GM19395 (cell line): Measurements from ENCODE around the gene CD248.
A peak's percentile ranks its signal among the peaks of the same experiment; 100 is the strongest.
"Not testable (repeated sequence)": the region's sequence is repeated elsewhere in the genome, so short reads cannot be mapped to it uniquely, and the experiment has no call there.

ENCODE experiments used
- ATAC-seq: cut with Tn5 transposase; IDR thresholded peaks from one replicate; pipeline ENCODE4 v1.9.1; 2021; ENCODE audit warnings: mild to moderate bottlenecking, moderate library complexity; ENCODE audit not compliant: unreplicated experiment

CD248 gene

DNA sequence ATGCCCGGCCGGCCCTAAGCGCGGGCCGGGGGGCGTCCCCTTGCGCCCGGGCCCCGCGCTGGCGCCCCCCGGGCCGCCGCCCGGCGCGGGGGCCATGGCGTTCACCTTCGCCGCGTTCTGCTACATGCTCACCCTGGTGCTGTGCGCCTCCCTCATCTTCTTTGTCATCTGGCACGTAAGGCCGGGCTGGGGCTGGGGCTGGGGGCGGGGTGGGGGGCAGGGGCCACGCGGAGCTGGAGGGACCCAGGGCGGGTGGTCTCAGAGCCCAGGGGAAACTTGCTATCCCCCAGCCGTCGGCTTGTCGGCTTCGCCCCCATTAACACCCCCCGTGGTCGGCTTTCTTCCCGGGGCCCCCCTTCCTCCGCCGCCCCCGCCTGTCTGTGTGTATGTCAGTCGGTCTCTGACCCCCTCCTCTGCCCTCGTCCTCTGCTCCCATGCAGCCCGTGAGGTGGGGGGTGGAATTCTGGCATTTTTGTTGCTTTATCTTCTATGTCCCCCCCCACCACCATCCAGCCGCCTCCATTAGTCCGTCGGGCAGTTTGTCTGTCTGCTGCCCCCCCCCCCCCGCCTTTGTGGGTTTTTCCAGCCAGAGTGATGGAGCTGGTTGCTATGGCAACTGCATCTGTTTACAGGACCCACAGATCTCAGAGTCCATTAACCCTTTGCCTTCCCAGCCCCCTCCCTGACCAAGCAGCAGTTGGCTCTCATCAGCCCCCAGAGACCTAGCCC is 38.3 kb downstream of the CD248 start:
- ATAC-seq, result no peak

DNA sequence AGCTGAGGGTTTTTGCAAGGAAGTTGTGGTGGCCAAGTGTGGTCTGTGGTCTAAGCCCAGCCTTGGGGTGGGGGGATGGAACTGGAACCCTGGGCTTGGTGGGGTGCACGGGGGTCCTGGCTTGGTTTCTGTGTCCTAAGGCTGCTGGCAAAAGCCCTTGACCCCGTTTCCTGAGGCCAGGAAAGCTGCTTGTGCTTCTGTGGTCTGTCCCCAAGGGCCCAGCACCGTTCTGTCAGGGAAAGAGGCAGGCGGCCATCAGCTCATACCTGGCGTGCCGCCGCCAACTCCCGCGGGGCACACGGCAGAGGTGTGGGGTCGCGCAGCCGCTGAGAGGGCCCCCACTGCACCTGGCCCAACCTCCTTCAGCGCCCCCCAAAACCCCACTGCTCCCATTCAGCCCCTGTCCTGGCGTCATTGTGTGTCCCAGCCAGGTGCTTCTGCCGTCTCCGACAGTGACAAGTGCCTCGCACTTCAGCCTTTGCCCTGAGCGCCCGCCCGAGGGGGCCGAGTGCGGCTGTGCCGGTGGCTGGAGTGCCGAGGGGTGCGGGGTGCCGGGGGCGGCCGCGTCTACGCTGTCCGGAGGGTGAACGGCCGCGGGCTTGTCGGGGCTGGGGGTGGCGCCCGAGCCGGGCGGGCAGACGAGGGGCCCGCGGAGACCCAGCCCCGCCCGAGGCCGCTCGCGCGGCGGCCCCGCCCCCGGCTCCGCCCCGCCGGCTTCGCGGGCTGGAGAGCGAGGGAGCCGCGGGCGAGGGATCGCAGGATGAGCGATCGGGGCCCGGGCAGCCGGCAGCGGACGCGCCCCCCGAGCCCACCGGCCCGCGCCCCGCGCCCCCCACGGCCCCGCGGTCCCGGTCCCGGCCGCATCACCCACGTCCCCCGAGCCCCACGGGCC is 39.1 kb downstream of the CD248 start, which contains the start of gene CNIH2:
Gene CNIH2, plus strand, starts transcription at position 705 of the 892 bp plus-strand sequence. CDS start 282 bp downstream, outside the sequence.
- no peak for ATAC-seq

GRCh38 chr11:66277064-66277463 is 39.8 kb downstream of the CD248 start:
- ATAC-seq, result not testable (repeated sequence)

DNA sequence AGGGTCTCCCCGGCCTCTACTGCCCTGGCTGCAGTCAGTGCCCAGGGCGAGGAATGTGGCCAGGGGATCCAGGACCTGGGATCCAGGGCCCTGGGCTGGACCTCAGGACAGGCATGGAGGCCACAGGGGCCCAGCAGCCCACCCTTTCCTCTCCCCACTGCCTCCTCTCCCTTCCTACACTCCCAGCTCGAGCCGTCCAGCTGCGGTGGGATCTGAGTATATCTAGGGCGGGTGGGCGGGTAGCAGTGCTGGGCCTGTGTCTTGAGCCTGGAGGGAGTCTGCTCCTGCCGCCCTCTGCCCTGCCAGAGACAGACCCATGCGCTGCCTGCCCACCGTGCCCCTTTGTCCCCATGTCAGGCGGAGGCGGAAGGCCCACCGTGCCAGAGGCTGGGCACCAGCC is 40.2 kb downstream of the CD248 start:
- not testable (repeated sequence) for ATAC-seq

- no peak for ATAC-seq
Measured at GRCh38 chr11:66275984-66276612, 40.7 kb downstream of the CD248 start.

DNA sequence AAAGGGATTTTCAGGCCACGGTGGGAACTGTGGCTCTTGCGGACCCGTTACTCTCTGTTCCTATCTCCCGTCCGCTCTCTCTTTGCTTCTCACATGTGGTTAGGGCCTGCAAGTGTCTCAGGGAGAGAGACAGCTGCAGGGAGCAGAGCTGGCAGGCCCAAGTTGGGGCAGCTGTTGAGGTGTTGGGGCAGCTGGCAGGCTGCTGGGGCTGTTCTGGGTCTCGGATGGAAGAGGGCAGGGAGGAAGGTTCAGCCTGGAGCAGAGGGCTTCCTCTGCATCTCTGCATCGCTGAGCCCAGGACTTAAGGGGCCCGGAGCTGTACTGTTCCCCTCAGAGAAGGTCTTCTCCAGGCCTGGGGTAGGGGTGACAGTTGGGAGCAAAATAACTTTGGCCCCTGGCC is 41.4 kb downstream of the CD248 start:
- ATAC-seq, result no peak

DNA sequence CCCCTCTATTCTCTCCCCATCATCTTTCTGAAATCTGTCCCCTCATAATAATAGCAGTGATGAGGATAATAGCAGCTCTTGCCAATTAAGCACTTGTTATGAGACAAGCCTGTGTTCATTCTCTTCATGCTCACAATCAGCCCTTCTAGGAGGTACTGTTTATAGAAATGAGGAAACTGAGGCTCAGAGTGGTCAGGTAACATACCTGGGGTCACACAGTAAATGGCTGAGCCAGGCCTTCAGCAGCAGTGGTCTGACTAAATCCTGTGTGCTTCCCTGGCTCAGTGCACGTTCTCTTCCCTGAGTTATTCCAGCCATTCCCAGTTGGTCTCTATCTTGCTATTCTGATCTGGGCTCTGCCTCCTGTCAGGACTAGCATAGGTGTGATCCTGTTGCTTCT is 42.6 kb downstream of the CD248 start:
- ATAC-seq, result no peak

GRCh38 chr11:66272596-66272995 is 44.2 kb downstream of the CD248 start:
- ATAC-seq, result no peak

GRCh38 chr11:66271816-66272215 is 45.0 kb downstream of the CD248 start:
- no peak for ATAC-seq

GRCh38 chr11:66268952-66269905 is 47.6 kb downstream of the CD248 start:
- no peak for ATAC-seq

- ATAC-seq, result peak; percentile 74
Measured at GRCh38 chr11:66268244-66268951, 48.4 kb downstream of the CD248 start, which contains the start of gene RAB1B. RAB1B (plus strand) TSS chr11:66268639; CDS start chr11:66268680, 41 bp downstream.

DNA sequence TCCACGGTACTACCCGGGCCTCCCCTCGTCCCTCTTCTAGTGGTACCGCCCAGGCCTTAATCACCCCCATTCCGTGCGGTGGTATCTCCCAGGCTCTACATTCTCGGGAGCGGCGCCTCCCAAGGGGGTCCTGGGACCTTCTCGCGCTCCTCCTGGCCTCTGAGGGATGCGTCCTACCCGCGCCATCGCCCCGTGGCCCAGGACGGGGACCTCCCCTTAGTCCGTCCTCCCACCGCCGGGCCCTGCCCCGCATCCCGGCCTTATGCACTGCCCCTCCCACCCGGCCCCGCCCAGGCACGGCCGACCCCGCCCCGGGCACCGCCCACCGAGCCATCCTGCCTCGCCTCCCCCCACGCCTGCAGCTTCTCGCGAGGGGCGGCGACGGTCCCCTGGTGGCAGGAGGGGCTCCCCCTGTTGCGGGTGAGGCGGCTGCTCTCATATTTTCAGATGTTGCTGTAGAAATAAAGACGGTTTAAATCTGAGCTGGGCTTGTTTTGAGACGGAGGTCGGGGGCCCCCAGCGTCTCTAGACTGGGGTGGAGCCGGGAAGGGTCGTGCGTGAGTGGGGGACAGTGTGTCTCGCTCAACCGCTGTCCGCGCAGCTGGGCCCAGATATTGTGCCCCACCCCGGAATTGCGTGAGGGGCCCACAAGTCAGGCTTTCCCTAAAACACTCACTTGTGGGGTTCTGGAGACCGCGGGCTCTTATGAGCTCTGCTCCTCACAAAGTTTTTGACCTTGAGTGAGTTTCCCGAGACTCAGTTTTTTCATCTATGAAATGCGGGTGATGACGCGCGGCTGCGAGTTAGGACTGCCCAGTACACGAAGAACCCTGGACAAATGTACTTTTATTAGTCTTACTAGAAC is 49.2 kb downstream of the CD248 start:
- peak; percentile 44 for ATAC-seq

GRCh38 chr11:66267039-66267378 is 49.8 kb downstream of the CD248 start:
- ATAC-seq, result no peak

GRCh38 chr11:66266378-66267038 is 50.3 kb downstream of the CD248 start:
- no peak for ATAC-seq

GRCh38 chr11:66265531-66266377 is 51.1 kb downstream of the CD248 start:
- no peak for ATAC-seq

DNA sequence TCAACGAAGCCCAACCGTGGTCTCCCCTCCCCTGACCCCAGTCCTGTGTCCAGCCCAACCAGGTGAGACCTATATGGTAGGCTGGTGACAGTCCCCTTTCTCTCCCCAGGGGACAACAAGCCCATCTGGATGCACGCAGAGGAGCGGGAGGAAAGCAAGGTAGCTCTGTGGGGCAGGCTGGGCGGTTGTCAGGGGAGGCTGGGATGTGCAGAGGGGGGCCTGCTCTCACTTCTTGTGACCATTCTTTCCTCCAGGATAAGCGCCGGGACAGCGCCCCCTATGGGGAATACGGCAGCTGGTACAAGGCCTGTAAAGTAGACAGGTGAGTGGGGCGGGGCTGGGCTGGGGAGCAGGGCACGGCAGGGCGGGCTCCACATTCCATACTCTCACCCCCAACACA is 51.9 kb downstream of the CD248 start:
- no peak for ATAC-seq
